HepG2 (cell line): ENCODE data around the gene SH3TC2. TPM values are rescaled to one million over a fixed set of nuclear protein-coding genes. Genes with fewer than 3 reads are reported as not detected.

Source experiments
- ATAC-seq: fragments of 200-7000 bp; cut with Tn5 transposase; 3 replicates; pipeline ENCODE4 v1.9.1; 2020; ENCODE audit warnings: mild to moderate bottlenecking, moderate library complexity
- BruUV-seq: library from RNA; stranded (reverse); fragments of 400-500 nt; replicated peaks from 2 replicates; lab custom pipeline; 2021; lab: Mats Ljungman, UMichigan
- CTCF ChIA-PET: fragments of 300-600 bp; formaldehyde crosslinking; extraction: SDS; loops from one replicate; lab custom pipeline; 2021; ENCODE audit warnings: low total read pairs, inconsistent platforms, low intra/inter-chr PET ratio; lab: Yijun Ruan, JAX
- POLR2A ChIA-PET: fragments of 350-600 bp; sonication (Branson Sonifier 250); formaldehyde crosslinking; loops from one replicate; lab custom pipeline; 2020; ENCODE audit warnings: antibody characterized with exemption, inconsistent platforms; lab: Yijun Ruan, JAX
- DNase-seq: peaks from one replicate; pipeline ENCODE4 v3.0.0-alpha.2; 2015; ENCODE audit warnings: low spot score
- FAIRE-seq: peaks from 3 replicates; lab custom pipeline; 2011; peaks lifted over from hg19 to GRCh38; lab: Jason Lieb, UNC
- H2AFZ ChIP-seq: one replicate; pipeline ENCODE4 v1.6.1; 2011; ENCODE audit warnings: low read length, inconsistent platforms
- H3K27ac ChIP-seq: fragments of 300-600 bp; 3 replicates; pipeline ENCODE4 v1.8.0; 2011; ENCODE audit warnings: mixed run types, mild to moderate bottlenecking, mixed read lengths, low read length, inconsistent platforms; ENCODE audit not compliant: insufficient read depth; ENCODE audit errors: extremely low read length
- H3K27me3 ChIP-seq, 2 experiments: fragments of 200-600 bp in 1 of 2; 2 replicates in 1 of 2; 3 replicates in 1 of 2; pipeline versions ENCODE4 v1.6.0 to v1.8.0; 2011; ENCODE audit warnings: low read length in 2 of 2, mild to moderate bottlenecking in 2 of 2, moderate library complexity in 2 of 2, inconsistent platforms in 1 of 2; ENCODE audit not compliant: insufficient read depth in 2 of 2, control insufficient read depth in 1 of 2
- H3K36me3 ChIP-seq, 2 experiments: fragments of 200-600 bp in 1 of 2; replicated peaks in 1 of 2; 2 replicates in 1 of 2; 3 replicates in 1 of 2; pipeline versions ENCODE4 v1.5.1 to v1.8.0; 2011; ENCODE audit warnings: low read length in 2 of 2, inconsistent platforms in 1 of 2; ENCODE audit not compliant: insufficient read depth in 2 of 2, control insufficient read depth in 1 of 2
- H3K4me1 ChIP-seq: 2 replicates; pipeline ENCODE4 v1.5.1; 2012; ENCODE audit warnings: low read length, inconsistent platforms; ENCODE audit not compliant: insufficient read depth
- H3K4me2 ChIP-seq: 2 replicates; pipeline ENCODE4 v1.6.0; 2011; ENCODE audit warnings: low read depth, low read length, inconsistent platforms
- H3K4me3 ChIP-seq, 3 experiments: fragments of 200-600 bp in 1 of 3; sonication (generic), shearing (Covaris generic) in 1 of 3; replicated peaks in 1 of 3; 2 replicates each; pipeline ENCODE4 v1.5.1; 2011 to 2016; ENCODE audit warnings: low read length in 3 of 3, inconsistent platforms in 2 of 3, low read depth in 2 of 3, mild to moderate bottlenecking in 2 of 3, control low read depth in 1 of 3, mixed read lengths in 1 of 3; ENCODE audit not compliant: insufficient read depth in 1 of 3
- H3K79me2 ChIP-seq: one replicate; pipeline ENCODE4 v1.6.1; 2011; ENCODE audit warnings: low read length, inconsistent platforms; ENCODE audit not compliant: insufficient read depth
- H3K9ac ChIP-seq: 2 replicates; pipeline ENCODE4 v1.6.0; 2011; ENCODE audit warnings: mild to moderate bottlenecking, low read depth, low read length, inconsistent platforms; ENCODE audit not compliant: insufficient read depth
- H3K9me3 ChIP-seq: 2 replicates; pipeline ENCODE4 v1.5.1; 2012; ENCODE audit warnings: mild to moderate bottlenecking, low read length
- H4K20me1 ChIP-seq: 2 replicates; pipeline ENCODE4 v1.6.0; 2011; ENCODE audit warnings: inconsistent platforms, mild to moderate bottlenecking, low read length, moderate library complexity; ENCODE audit not compliant: insufficient read depth
- KMT2A ChIP-seq: sonication (generic); formaldehyde crosslinking; IDR thresholded peaks from 2 replicates; pipeline ENCODE4 v1.4.0; 2020; ENCODE audit warnings: missing genetic modification reagents
- MBD4 ChIP-seq: IDR thresholded peaks from 2 replicates; pipeline ENCODE4 v1.6.1; 2012; ENCODE audit warnings: low read length, inconsistent platforms, borderline replicate concordance
- MXD1 ChIP-seq: sonication (generic); formaldehyde crosslinking; IDR thresholded peaks from 2 replicates; pipeline ENCODE4 v1.4.0; 2020; ENCODE audit warnings: mild to moderate bottlenecking, missing genetic modification reagents
- POLR2AphosphoS2 ChIP-seq: IDR thresholded peaks from 2 replicates; pipeline ENCODE4 v1.6.1; 2011; ENCODE audit warnings: low read depth, low read length, improper control_type of control experiment
- REST ChIP-seq, 2 experiments: IDR thresholded peaks; 2 replicates each; pipeline ENCODE4 v1.6.1; 2011 to 2012; ENCODE audit warnings: low read length in 2 of 2, borderline replicate concordance in 1 of 2, low read depth in 1 of 2, mild to moderate bottlenecking in 1 of 2, moderate library complexity in 1 of 2
- RFX5 ChIP-seq: IDR thresholded peaks from 2 replicates; pipeline ENCODE4 v1.6.1; 2011; ENCODE audit warnings: low read depth, low read length, improper control_type of control experiment
- ZNF644 ChIP-seq: IDR thresholded peaks from 2 replicates; pipeline ENCODE4 v1.6.1; 2016; ENCODE audit warnings: low read depth
- ZXDC ChIP-seq: sonication (generic); formaldehyde crosslinking; IDR thresholded peaks from 2 replicates; pipeline ENCODE4 v1.5.0; 2020; ENCODE audit warnings: mild to moderate bottlenecking, missing genetic modification reagents
- WGBS: methylation state at CpG from one replicate; pipeline ENCODE4 v1.1.6; 2017; ENCODE audit warnings: low lambda C conversion rate; 5-methylcytosine and 5-hydroxymethylcytosine counted together
- in situ Hi-C: cut with HindIII; loops from 2 replicates; pipeline ENCODE4 v1.10.0; 2017; ENCODE audit warnings: low pct_unique_long_range_greater_than_20kb; ENCODE audit not compliant: extremely low pct_ligation_motif_present
- intact Hi-C: fragments of 100-400 bp; cut with micrococcal nuclease; formaldehyde crosslinking; loops from one replicate; pipeline ENCODE4 v1.10.0; 2022; ENCODE audit not compliant: unreplicated experiment
- polyA plus RNA-seq, 8 experiments: library from polyadenylated mRNA; depleted of rRNA in 3 of 8; stranded (reverse) in 7 of 8; unstranded in 1 of 8; fragments of >200 nt; fragmentation: Illumina TruSeq in 4 of 8; extraction: Trizol in 4 of 8; gene quantifications; 2 replicates each; pipeline versions ENCODE4 v1.2.1 to v1.2.3, GENCODE V29; 2011 to 2016; ENCODE audit warnings: low read depth in 4 of 8, missing spikeins in 1 of 8, mixed read lengths in 1 of 8; ENCODE audit not compliant: insufficient read depth in 1 of 8
- total RNA-seq, 5 experiments: library from RNA; depleted of rRNA; stranded (reverse); fragments of >200 nt; fragmentation: Illumina TruSeq; extraction: Trizol; gene quantifications; 2 replicates each; pipeline ENCODE4 v1.2.3, GENCODE V29; 2016; ENCODE audit warnings: low read depth in 1 of 5

Gene SH3TC2
- total and polyA plus RNA-seq, 2 of the 13 experiments (the other 11 are each of a cell fraction or from before 2014, with no cell fraction given) = 0.34 to 0.71 TPM

- Histone ChIP-seq H3K4me2 (no peak overlapping the region), H3K27me3 (no peaks in the 10 kb centered on the region), H4K20me1 (no peaks in the 10 kb centered on the region), H3K4me1 (no peaks in the 10 kb centered on the region), H3K9ac (no peak overlapping the region), H3K4me3 (no peak overlapping the region), H3K9me3 (no peaks in the 10 kb centered on the region), H3K36me3 (no peaks in the 10 kb centered on the region), H2AFZ (no peak overlapping the region), H3K79me2 (no peaks in the 10 kb centered on the region), H3K27ac (no peak overlapping the region)
- DNase-seq (no peak), FAIRE-seq (no peak), ATAC-seq (no peak)
- intact Hi-C loops = no loop called here
- no peak for TF ChIP-seq MXD1
- TF ChIP-seq KMT2A (CRISPR knock-in tag) = no peak
- TF ChIP-seq RFX5 = no peak
- BruUV-seq = no TSS peak
- in situ Hi-C loops = no loop called here
- ChIA-PET CTCF (no interaction called here), POLR2A (no interaction called here)
- 38% methylated on average over 1 of the region's 1 CpG for WGBS
These were observed 10.4 kb upstream of the SH3TC2 start for GRCh38 chr5:149073213-149073612.

- Histone ChIP-seq H2AFZ (no peak overlapping the region), H4K20me1 (no peaks in the 10 kb centered on the region), H3K36me3 (no peaks in the 10 kb centered on the region), H3K9me3 (no peaks in the 10 kb centered on the region), H3K27ac (no peak overlapping the region), H3K79me2 (no peaks in the 10 kb centered on the region), H3K4me2 (no peak overlapping the region), H3K4me1 (no peaks in the 10 kb centered on the region), H3K27me3 (no peaks in the 10 kb centered on the region), H3K4me3 (no peak overlapping the region), H3K9ac (no peak overlapping the region)
- no peak for FAIRE-seq
- WGBS = 42% methylated on average over 2 of the region's 2 CpGs
- in situ Hi-C loops = no loop called here
- DNase-seq = no peak
- POLR2A ChIA-PET = no interaction called here
- intact Hi-C loops = no loop called here
- CTCF ChIA-PET = no interaction called here
- no TSS peak for BruUV-seq
- no peak for TF ChIP-seq MBD4
- no peak for TF ChIP-seq POLR2AphosphoS2
- no peak for TF ChIP-seq REST (IDR thresholded peaks at IDR 0.05; ENCODE audit: borderline replicate concordance in 1 of 2, low read depth in 1 of 2, low read length in 2 of 2)
- no peak for TF ChIP-seq ZNF644 (CRISPR knock-in tag)
- TF ChIP-seq ZXDC (CRISPR knock-in tag) = no peak
- ATAC-seq = no peak
These were observed 9.9 kb upstream of the SH3TC2 start for GRCh38 chr5:149072791-149073190.
